C4-2B (cell line): ENCODE results near the gene NRSN1.

Source experiments
- H3K27ac ChIP-seq: fragments of 450-650 bp; 2 replicates; pipeline ENCODE4 v1.5.1; 2017
- ZFX ChIP-seq: fragments of 450-650 bp; IDR thresholded peaks from 2 replicates; pipeline ENCODE4 v1.6.1; 2017
- TF ChIP-seq, protein P1 (sequence below): fragments of 450-650 bp; conservative IDR thresholded peaks from 2 replicates; pipeline ENCODE4 v1.5.1; 2017; ENCODE audit warnings: mild to moderate bottlenecking

NRSN1 gene, protein sequence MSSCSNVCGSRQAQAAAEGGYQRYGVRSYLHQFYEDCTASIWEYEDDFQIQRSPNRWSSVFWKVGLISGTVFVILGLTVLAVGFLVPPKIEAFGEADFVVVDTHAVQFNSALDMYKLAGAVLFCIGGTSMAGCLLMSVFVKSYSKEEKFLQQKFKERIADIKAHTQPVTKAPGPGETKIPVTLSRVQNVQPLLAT

DNA sequence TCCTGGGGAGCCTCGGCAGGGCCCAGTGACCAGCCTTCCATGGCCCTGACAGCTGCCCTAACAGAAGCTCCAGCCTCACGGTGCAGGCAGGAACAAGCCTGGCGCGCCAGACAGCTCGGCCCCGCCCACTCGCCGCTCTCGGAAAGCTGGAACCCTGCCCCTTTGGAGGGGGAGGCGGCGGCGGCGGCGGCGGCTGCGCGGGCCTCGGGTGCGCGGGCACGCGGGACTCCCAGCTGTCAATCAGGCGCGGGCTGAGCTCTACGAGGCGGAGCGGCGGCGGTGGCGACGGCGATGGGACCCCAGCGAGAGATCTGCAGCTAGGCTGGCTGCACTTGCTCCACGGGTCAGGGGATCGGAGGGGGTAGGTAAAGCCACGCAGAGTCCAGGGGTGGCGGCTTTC lies at the start of gene NRSN1:
NRSN1 (plus strand) TSS at position 236 of the 400 bp plus-strand sequence. CDS start 8,113 bp downstream, outside the sequence.
- TF ChIP-seq ZFX = no peak
- TF ChIP-seq, protein P1, sequence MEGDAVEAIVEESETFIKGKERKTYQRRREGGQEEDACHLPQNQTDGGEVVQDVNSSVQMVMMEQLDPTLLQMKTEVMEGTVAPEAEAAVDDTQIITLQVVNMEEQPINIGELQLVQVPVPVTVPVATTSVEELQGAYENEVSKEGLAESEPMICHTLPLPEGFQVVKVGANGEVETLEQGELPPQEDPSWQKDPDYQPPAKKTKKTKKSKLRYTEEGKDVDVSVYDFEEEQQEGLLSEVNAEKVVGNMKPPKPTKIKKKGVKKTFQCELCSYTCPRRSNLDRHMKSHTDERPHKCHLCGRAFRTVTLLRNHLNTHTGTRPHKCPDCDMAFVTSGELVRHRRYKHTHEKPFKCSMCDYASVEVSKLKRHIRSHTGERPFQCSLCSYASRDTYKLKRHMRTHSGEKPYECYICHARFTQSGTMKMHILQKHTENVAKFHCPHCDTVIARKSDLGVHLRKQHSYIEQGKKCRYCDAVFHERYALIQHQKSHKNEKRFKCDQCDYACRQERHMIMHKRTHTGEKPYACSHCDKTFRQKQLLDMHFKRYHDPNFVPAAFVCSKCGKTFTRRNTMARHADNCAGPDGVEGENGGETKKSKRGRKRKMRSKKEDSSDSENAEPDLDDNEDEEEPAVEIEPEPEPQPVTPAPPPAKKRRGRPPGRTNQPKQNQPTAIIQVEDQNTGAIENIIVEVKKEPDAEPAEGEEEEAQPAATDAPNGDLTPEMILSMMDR = no peak
- H3K27ac ChIP-seq = no peak within 1 kb of the TSS

DNA sequence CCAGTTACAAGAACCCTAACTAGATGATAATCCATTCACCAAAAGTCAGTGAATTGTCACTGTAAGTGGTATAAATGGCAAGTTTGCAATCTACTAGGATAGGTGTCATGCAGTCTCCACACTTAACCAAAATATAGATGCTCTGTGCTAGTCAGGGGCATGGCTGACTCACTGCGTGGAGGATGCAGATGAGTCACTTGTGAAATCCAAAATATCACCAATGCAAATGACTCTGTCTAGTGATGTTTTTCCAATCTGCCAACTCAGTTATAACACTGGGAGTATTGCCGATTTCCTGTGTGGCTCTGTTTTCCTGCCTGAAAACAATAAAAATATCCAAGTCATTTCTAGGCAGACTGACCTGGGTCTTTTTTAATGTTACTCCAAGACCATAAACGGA lies 47.8 kb upstream of the NRSN1 start:
- H3K27ac ChIP-seq = no peak overlapping the region
- TF ChIP-seq, protein P1 = no peak
- no peak for TF ChIP-seq ZFX

DNA sequence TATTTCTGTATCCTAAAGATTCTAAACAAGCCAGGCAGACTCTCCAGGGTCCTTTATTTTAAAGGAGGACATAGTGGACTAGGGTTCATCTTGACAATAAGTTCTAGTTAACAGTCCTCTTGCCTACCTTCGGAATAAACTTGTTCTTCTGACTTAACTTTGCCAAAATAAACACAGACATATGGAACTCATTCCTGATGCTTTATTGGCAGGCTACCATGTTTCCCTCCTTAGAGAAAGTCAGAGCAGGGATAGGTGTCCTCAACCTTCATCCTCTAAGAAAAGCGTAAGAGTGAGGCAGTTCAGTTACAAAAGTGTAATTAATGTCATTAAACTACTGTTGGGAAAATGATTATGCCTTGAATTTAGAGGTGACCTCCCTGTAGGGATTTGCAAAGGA lies 46.9 kb upstream of the NRSN1 start:
- H3K27ac ChIP-seq = no peak overlapping the region
- TF ChIP-seq ZFX = no peak
- TF ChIP-seq, protein P1 = no peak

DNA sequence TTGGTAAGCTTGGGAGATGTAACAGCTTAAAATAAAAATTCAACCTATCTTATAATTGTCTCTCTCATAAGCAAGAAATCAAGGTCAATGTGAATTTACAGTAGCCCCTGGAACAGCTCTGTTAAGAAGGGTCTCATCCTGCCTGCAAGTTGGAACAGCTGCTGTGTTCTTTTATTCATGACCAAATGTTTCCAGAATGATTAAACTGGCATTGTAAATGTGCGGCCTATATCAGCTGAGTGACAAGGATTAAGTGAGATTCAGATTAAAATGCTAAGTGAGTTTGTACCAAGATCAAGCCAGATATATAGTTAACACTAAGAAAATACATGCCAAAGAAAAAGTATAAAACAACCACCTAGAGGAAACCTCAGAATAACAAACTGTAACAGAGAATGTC lies 45.3 kb upstream of the NRSN1 start:
- H3K27ac ChIP-seq = no peak overlapping the region
- TF ChIP-seq, protein P1 = no peak
- no peak for TF ChIP-seq ZFX

DNA sequence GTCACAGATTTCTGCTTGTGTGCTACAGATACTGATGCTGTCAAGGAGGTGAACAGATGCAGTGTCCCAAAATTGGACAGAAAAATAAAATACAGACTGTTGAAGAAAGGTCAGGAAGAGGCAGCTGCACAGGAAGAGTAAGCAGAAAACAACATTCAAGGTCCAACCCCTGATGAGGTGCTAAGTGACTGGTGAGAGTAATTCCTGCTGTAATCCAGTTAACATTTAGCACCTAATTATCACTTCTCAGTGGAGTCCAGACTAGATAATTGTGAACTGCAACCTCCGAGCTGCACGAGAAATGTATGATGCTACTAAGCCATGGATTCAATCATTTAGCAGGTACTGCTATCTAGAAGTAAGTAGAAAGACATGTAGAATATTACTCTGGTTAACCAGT lies 36.3 kb upstream of the NRSN1 start:
- H3K27ac ChIP-seq = no peak overlapping the region
- TF ChIP-seq, protein P1 = no peak
- no peak for TF ChIP-seq ZFX

DNA sequence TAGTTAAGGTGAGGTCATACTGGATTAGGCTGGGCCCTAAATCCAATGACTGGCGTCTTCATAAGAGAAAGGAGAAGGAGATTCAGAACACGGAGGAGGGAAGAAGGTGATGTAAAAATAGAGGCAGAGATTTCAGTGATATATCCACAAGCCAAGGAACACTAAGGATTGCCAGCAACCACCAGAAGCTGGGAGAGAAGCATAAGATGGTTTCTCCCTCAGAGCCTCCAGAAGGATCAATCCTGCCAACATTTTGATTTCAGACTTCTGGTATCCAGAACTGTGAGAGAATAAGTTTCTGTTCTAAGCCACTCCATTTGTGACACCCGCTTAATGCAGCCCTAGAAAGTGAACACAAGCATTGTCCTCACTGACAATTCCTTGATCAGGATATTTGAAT lies 33.6 kb upstream of the NRSN1 start:
- TF ChIP-seq ZFX = no peak
- TF ChIP-seq, protein P1 = no peak
- H3K27ac ChIP-seq = no peak overlapping the region

DNA sequence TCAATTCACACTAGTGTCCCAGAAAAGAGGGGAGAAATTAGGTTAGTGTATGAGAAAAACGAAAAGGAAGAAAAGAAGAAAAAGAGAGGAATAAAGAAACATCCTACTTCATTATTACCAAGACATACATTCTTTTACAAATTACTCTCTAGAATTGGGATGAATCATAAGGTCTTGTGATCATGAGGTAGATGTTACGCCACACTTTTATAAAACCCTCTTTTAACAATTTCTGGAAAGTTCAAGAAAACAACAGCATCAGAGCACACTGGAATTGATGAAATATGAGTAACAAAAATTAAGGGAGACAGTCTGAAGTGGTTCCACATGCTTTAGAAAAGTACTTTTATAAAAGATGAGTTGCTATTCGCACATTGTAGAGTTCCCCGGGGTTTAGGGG lies 32.6 kb upstream of the NRSN1 start:
- TF ChIP-seq ZFX = no peak
- TF ChIP-seq, protein P1 = no peak
- no peak overlapping the region for H3K27ac ChIP-seq
